ENCODE data around the gene SKI.
A peak's percentile ranks its signal among the peaks of the same experiment; 100 is the strongest.
"Not testable (repeated sequence)": the region's sequence is repeated elsewhere in the genome, so short reads cannot be mapped to it uniquely, and the experiment has no call there.

Gene SKI

DNA sequence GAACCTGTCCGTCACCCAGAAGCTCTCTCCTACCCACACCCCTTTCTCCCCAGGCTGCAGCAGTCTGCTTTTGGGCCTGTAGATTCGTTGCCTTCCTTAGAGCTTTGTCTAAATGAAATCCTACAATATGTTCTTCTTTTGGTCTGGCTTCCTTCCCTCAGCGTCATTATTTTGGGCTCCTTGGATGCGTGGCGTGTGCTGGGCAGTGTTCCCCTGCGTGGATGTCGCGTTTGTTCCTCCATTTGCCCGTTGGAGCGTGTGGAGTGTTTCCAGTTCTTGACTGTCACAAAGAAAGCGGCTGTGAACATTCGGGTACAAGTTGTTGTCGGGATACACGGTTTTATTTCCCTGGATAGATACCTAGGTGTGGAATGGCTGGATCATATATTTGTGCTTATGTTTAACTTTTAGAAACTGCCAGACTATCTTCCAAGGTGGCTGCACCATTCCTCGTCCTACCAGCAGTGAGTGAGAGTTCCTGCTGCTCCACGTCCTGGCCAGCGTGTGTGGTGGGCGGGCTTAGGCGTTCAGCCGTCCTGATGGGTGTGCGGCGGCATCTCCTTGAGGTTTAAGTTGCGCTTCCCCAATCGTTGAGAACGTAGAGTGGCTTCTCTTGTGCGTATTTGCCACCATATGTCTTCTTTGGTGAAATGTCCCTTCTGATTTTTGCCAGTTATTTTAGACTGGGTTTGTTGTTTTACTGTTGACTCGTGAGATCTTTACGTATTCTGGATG, 31.7 kb downstream of the SKI start:
- peak; percentile 37 for DNase-seq (ENCODE audit: low spot score)

DNA sequence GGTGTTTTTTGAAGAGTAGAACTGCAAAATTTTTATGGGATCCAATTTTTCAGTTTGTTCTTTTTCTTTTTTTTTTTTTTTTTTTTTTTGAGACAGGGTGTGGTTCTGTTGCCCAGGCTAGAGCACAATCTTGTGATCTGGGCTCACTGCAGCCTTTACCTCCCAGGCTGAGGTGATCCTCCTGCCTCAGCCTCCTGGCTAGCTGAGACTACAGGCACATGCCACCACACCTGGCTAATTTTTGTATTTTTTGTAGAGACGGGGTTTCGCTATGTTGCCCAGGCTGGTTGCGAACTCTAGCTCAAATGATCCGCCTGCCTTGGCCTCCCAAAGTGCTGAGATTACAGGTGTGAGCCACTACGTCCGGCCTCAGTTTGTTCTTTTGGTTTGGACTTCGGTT, 32.4 kb downstream of the SKI start:
- DNase-seq (ENCODE audit: low spot score), result not testable (repeated sequence)

DNA sequence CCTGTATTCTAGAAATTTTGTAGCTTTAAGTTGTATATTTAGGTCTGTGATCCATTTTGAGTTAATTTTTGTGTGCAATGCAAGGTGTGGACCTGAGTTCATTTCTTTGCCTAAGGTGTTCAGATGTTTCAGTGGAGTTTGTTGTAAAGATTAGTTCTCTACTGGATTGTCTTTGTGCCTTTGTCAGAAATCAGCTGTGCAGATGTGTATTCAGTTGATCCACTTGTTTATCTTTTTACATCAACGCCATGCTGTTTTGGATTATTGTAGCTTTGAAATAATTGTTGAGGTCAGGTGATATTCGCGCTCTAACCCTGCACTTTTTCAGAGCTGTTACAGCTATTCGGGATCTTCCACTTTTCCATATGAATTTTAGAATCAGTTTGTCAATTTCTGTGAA, 32.8 kb downstream of the SKI start:
- no peak for DNase-seq (ENCODE audit: low spot score)

DNA sequence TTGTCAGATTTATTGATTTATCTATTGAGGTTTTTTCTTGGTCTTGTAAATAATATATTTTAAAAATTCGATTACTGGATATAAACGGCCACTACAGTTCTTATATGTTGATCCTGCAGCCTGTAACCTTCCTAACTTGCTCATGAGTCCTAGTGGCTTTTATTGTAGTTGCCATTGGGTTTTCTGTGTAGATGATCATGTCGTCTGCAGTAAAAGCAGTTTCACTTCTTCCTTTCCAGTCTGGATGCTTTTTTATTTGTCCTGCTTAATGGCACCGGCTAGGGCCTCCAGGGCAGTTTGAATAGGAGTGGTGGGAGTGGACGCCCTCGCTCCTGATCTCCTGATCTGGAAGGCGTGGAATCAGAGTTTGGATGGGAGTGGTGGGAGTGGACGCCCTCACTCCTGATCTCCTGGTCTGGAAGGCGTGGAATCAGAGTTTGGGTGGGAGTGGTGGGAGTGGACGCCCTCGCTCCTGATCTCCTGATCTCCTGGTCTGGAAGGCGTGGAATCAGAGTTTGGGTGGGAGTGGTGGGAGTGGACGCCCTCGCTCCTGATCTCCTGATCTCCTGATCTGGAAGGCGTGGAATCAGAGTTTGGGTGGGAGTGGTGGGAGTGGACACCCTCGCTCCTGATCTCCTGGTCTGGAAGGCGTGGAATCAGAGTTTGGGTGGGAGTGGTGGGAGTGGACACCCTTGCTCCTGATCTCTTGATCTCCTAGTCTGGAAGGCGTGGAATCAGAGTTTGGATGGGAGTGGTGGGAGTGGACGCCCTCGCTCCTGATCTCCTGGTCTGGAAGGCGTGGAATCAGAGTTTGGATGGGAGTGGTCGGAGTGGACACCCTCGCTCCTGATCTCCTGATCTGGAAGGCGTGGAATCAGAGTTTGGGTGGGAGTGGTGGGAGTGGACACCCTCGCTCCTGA, 33.6 kb downstream of the SKI start:
- DNase-seq (ENCODE audit: low spot score), result peak; percentile 19

DNA sequence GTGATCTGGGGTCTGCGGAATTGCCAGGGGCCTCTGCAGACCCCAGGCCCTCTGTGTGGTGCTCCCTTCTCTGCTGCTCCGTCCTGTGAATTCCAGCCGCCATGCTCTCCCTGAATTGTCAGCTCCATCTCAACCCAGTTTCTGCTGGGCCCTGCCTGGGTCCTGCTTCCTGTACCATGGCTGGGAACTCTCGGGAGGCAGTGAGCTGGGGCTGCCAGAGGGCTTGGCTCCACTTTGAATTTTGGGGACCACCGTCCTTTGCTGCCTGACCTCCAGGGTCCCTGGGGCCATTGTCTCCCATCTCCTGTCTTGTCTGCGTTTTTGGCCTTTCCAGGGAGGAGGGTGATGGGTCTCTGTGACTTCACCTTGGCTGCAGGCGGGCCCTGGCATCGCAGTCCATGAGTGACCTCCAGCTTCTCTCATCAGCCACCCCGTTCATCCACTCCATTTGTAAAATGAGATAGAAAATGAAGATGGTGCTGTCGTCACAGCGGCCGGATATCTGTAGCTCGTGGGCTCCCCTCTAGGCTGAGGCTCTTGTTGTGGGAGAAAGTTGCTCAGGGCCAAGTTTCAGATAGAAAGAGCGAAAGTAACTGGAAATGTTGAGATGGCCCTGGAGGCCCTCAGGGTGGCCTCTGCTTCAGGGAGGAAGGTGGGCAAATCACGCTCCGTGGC, 38.3 kb downstream of the SKI start:
- no peak for DNase-seq (ENCODE audit: low spot score)

DNA sequence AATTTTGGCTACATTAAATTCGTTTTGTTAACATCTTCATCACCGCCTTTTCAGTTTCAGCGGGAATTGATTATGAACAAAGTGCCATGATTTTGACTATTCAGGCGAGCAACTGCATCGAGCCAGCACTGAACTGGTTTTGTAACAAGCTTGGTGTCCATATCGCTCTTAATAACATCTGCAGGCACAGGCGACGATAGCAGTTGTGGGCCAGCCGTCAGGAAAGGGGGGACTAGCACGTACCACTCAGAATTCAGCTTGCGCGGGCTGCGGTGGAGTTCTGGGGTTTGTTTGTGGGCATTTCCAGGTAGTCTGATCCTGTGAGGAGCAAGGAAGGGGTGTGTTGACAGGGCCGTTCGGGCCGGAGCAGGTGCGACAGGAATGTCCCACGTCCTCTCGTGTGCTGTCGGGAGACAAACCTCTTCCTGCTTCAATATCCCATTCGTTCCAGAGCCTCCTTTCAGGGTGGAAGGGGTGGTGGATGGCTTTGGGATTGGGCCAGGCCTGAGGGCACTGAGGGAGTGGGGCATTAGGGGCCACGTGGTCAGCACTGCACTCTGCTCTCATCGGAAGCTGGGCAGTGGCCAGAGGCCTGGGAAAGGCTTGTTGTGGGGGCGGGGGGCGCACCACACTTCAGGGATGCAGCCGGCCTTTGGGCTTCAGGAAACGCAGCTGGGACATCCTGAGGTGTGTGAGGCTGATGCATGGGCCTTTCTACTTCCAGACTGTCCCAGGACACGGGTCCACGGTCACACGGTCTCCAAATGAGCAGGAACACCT, 39.1 kb downstream of the SKI start:
- DNase-seq (ENCODE audit: low spot score), result no peak

DNA sequence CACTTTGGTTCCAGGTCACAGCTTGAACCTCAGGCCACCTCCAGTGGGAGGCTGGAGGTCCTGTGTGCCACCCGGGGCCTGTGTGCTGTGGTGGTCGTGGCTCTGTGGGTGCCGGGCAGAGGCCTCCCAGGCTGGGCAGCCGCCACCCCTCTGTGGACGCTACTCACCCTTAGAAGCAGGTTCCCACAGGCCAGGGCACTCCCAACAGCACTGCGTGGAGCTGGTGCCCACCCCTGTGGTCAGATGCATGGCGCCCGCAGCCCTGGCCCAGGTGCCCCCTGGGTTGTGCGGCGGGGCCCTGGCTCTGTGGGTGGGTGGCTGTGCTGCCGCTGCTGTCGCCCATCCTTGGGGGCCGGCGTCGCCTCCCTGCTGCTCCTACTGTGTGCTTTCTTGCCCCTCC, 39.7 kb downstream of the SKI start:
- DNase-seq (ENCODE audit: low spot score), result no peak

DNA sequence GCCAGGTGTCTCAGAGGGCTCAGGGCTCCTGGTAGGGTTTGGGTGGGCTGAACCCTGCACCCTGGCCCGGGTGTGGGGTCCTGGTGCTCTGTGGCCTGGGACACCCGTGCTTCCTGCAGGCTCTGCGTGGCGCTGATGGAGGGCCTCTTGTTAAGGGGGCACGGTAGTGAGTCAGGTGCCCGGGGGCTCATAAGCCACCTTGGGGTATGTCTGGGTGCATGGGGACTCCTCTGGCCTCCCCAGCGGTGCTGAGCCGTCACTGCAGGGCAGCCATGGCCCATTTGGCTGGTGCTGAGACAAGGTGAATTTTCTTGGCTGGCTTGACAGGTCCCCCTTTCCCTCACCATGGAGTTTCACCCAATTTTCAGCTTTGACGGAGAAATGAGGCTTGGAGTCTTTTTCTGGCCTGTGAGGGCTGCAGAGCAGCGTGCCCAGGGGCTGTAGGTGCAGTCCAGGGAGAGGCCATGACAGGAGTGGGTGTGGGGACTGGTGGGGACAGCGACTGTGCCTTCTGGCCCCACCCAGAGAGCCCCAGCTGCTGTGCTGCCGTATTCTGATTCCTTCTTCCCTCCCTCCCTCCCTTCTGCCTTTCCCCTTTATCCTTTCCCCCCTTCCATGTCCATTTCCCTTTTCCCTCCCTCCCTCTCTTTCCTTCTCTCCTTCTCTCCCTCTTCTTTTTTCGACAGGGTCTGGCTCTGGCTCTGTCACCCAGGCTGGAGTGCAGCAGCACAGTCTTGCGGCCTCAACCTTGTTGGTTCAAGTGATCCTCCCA, 40.4 kb downstream of the SKI start:
- no peak for DNase-seq (ENCODE audit: low spot score)

DNA sequence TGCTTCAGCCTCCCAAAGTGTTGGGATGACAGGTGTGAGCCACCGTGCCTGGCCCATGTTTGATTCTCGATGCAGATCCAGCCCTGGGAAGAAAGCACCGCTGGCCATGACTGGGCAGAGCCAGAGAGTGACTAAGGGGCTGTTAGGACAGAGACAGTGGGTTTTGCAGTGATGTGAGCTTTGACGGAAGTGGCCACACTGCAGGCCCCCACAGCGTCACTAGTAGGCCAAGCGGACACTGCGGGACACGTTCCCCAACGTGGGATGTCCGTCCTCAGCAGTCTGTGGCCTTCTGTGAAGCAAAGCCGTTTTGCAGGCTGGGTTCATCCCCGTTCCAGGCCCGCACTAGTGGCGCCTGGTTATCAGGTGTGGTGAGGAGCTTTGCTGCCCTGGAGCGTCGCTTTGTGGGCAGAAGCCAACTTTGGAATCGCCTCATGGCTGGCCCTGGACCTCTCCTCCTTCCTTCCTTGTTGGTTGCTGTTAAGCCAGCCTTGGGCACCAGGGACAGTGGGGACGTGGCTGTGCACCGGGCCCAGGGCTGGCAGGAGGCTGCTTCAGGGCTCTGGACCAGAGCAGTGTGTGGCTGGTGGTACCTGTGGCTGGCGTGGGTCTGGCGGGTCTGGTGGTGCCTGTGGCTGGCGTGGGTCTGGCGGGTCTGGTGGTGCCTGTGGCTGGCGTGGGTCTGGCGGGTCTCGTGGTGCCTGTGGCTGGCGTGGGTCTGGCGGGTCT, 41.2 kb downstream of the SKI start:
- DNase-seq (ENCODE audit: low spot score), result no peak

DNA sequence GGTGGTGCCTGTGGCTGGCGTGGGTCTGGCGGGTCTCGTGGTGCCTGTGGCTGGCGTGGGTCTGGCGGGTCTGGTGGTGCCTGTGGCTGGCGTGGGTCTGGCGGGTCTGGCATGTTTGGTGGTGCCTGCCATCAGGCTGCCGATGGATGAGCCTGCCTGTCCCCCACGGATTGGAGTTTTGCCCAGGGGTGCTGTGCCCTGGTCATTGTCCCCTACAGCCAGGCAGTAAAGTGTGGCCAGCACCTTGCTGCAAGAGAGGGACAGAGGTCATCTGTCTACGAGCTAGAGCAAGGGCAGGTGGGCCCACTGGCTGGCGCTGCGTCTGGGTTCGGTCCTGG, 41.8 kb downstream of the SKI start:
- DNase-seq (ENCODE audit: low spot score), result no peak

DNA sequence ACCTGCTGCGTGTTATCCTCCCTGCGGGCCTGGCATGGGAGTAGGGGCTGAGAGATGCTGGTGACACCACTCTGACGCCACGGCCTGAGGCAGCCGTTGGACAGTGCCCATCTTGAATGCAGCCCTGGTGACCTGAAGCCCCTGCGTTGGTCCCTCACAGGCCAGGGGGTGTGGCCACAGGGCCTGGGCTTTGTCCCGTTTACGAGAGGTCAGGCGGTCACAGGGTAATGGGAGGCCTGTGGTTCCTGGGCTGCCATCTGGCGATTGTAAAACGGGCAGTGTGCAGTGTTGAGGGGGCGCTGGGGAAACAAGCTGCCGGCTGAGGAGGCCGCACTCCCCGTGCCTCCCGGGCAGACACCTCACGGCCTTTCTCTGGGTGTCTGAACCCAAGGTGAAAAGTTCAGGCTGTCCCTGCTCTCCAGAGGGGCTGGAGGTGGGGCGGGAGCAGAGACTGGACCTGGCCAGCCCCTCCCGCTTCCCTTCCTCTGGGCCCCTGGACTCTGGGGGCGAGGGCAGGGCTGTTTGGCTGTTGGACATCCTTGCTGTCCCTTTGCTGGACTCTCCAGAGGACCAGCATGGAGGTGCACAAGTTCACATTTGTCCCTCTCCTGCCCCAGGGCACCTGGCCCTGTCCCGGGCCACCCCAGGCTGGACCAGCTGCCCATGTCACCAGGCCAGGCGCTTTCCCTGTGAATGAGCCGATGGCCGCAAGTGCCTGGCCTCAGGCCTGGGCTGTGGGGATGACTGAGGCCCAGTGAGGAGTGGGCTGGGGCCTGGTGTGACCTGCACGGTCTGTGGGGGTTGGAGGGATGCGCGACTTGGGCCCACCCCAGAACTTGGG, 42.4 kb downstream of the SKI start:
- DNase-seq (ENCODE audit: low spot score), result no peak

DNA sequence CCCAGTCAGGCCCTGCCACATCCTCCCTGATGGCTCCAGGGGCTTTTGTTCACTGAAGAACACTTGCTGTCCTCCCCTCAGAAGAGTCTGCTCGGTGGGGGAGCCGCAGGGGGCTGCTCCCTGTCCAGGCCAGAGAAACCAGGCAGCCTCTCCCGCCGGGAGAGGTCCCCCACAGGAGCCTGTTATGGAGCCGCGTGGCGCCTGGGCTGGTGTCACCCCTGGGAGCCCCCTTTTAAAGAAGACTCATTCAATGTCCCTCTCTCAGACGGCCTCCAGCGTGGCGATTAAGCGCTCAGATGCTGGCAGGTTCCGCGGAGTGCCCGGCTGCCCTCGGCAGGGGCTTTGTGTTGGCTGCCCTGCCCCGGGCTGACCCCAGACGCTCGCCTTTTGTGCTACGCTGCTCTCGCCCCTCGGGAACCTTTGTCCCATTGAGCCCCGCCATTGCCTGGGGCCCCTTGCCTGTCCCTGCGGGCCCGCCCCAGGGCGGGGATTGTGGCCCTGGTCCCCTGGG, 43.1 kb downstream of the SKI start:
- no peak for DNase-seq (ENCODE audit: low spot score)

DNA sequence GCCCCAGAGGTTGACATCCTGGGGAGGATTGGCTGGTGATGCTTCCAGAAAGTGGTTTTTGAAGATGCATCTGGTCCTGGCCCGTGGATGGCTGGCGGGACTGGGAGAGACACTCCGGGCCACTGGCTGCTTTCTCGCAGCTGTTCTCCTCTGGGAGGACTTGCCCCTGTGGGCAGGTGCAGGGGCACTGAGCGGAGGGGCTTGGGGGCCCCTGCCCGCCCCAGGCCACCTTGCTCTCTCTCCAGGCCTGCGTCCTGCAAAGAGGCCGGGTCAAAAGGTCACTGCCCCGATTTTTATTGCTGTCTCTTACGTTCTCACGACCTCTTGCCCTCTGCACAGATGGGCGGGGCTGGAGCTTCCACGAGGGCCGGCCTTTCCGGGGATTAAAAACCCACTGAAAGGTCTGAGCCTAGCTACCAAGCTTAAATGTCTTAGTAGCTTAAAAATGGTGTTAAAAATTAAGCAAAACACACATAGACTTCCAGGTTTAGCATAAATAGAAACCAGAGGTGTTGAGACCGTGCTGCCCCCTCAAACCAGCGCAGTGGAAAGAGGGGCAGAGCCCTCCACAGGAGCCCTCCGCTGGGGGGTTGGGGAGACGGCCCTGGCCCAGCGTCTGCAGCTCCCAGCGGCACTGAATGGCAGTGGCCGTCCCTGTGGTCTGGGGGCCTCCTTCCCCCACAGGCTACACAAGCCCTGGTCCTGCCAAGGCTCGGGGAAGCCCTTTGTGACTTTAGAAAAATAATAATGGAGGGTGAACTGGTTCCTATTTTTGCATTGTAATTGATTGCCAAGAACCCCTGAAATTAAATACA, 43.9 kb downstream of the SKI start:
- DNase-seq (ENCODE audit: low spot score), result no peak

DNA sequence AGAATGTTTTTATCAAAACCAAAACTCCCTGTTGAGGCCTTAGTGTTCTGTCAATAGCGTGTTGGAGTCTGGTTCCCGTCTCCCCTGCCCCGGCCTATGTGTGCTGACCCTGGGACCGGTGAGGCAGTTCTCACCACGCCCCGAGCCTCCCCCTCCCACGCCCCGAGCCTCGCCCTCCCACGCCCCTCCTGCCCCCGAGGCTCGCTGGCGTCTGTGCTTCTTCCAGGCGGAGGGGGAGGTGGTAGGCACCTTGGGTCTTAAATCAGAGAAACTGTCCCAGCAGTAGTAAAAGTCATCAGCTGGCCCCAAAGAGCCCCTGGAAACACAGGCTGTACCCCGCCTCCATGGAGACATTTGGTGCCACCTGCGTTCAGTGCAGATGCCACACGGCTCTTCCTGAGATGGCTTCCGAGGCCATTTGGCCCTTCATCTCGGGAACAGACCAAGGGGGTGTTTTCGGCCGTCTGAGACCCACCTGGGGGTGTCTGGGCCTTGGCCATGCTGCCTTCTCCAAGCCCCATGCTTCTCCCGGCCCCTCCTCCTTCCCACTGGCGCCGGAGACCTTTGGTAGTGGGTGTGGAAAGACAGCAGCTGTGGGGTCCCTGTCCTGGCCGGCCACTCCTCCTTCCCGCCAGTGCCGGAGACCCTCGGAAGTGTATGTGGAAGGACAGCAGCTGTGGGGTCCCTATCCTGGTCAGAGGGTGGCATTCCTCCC, 44.7 kb downstream of the SKI start:
- DNase-seq (ENCODE audit: low spot score), result no peak

DNA sequence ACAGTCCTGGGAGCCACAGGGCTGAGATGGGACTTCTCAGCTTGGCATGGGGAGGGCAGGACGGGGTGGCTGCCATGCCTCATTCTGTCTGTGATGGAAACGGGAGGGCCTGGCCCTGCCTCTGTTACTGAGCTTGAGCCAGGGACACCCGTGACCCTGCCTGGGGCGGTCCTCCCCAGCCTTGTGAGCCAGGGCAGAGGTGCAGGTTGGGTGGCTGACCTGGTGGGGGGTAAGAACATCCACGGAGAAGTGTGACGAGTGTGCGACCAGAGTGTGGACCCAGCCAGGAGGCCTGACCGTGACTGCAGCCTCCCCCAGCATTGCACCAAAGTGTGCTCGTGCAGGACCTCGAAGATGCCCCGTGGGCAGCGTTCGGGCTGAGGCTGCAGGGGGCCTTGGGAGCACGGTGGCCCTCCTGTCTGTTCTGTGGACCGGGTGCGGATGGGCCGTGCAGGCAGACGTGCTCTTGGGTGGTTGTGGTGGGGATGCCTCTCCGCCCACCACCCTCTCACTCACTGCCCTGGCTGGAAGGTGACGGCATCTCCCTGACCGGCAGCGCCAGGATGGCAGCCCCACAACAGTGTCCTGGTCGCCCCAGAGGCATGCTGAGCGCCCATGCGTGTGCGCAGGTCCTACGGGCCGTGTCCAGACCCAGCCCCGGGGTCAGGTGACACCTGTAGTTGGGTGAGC, 45.4 kb downstream of the SKI start:
- DNase-seq (ENCODE audit: low spot score), result no peak

DNA sequence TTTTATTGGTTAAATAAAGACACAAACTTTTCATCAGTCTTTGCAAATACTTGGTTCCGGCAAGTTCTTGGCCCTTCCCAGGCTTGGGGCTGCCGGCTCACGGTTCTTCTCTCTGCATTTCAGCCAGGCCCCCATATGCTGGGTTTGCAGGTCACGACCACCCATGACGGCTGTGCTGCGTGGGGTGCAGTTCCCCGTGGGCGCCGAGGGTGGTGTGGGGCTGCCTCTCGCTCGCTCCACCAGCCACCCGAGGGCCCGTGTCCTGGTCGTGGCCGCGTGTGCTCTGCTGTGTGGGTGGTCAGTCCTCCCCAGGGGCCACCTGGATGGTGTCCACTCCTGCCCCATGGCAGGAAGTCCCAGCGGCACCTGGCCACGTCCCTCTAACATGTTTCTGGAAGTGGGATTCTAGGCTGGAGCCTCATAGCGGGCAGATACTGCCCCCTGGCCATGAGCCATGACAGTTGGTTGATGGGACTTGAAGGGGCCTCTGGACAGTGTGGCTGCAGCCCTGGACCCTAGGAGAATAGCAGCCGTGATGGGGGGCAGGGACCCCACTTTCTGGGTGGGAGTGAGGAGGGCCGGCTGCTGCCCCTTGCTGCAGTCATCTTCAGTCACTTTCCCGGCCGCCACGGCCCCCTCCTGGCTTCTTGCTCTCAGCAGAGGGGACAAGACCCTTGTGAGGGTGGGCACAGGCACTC, 46.3 kb downstream of the SKI start:
- DNase-seq (ENCODE audit: low spot score), result no peak

All from pons (tissue), 1 donor.